H1 (cell line): ENCODE data around the gene SMLR1. TPM values are rescaled to one million over a fixed set of nuclear protein-coding genes. Genes with fewer than 3 reads are reported as not detected.
A peak's percentile ranks its signal among the peaks of the same experiment; 100 is the strongest.

ENCODE experiments used
- CTCF ChIA-PET: fragments of 300-600 bp; sonication (Branson Sonifier 250); formaldehyde crosslinking; loops from one replicate; lab custom pipeline; 2021; ENCODE audit not compliant: partially characterized antibody; lab: Charles Lee
- POLR2A ChIA-PET: fragments of 300-600 bp; sonication (Branson Sonifier 250); formaldehyde crosslinking; loops from one replicate; lab custom pipeline; 2021; ENCODE audit warnings: inconsistent platforms; ENCODE audit not compliant: partially characterized antibody; lab: Charles Lee
- DNase-seq, 2 experiments: peaks; one replicate each; pipeline versions ENCODE4 v3.0.0 to v3.0.0-alpha.2; 2010 to 2022; ENCODE audit warnings: low spot score in 2 of 2, low read depth in 1 of 2, mixed read lengths in 1 of 2
- FAIRE-seq: peaks from 2 replicates; lab custom pipeline; 2011; peaks lifted over from hg19 to GRCh38; lab: Jason Lieb, UNC
- H2AFZ ChIP-seq: 2 replicates; pipeline ENCODE4 v1.8.1; 2012; ENCODE audit warnings: low read length, inconsistent platforms
- H2AK5ac ChIP-seq: 2 replicates; pipeline ENCODE4 v1.6.1; 2013; ENCODE audit warnings: low read depth, low read length
- H2BK120ac ChIP-seq: replicated peaks from 2 replicates; pipeline ENCODE3; 2013; ENCODE audit warnings: low read depth, low read length, inconsistent platforms
- H2BK12ac ChIP-seq: 2 replicates; pipeline ENCODE4 v1.6.1; 2013; ENCODE audit warnings: low read depth, low read length
- H2BK15ac ChIP-seq: 2 replicates; pipeline ENCODE4 v1.6.1; 2013; ENCODE audit warnings: low read length
- H2BK20ac ChIP-seq: 2 replicates; pipeline ENCODE4 v1.6.1; 2013; ENCODE audit warnings: low read length
- H2BK5ac ChIP-seq: 2 replicates; pipeline ENCODE4 v1.6.1; 2013; ENCODE audit warnings: low read depth, low read length
- H3K14ac ChIP-seq: 2 replicates; pipeline ENCODE4 v1.6.1; 2013; ENCODE audit warnings: inconsistent platforms; ENCODE audit not compliant: insufficient read length
- H3K18ac ChIP-seq: 2 replicates; pipeline ENCODE4 v1.6.1; 2013; ENCODE audit warnings: low read length; ENCODE audit errors: extremely low read depth
- H3K23ac ChIP-seq: 2 replicates; pipeline ENCODE4 v1.6.1; 2013; ENCODE audit warnings: inconsistent platforms; ENCODE audit not compliant: insufficient read length
- H3K23me2 ChIP-seq: 2 replicates; pipeline ENCODE4 v1.6.1; 2013; ENCODE audit warnings: low read depth, low read length
- H3K27ac ChIP-seq: 2 replicates; pipeline ENCODE4 v1.6.1; 2011; ENCODE audit warnings: low read depth, low read length, inconsistent platforms
- H3K27me3 ChIP-seq, 4 experiments: replicated peaks in 1 of 4; 1 replicate in 1 of 4; 2 replicates in 3 of 4; pipeline versions ENCODE4 v1.6.1 to v1.8.1; 2011 to 2013; ENCODE audit warnings: low read length in 3 of 4, mild to moderate bottlenecking in 3 of 4, inconsistent platforms in 2 of 4, mixed read lengths in 2 of 4, moderate library complexity in 1 of 4; ENCODE audit not compliant: control insufficient read depth in 3 of 4, insufficient read depth in 3 of 4; ENCODE audit errors: extremely low read depth in 1 of 4
- H3K36me3 ChIP-seq, 4 experiments: 2 replicates each; pipeline versions ENCODE4 v1.6.1 to v1.8.1; 2011 to 2013; ENCODE audit warnings: mild to moderate bottlenecking in 4 of 4, low read length in 3 of 4, moderate library complexity in 2 of 4, control low read depth in 1 of 4, inconsistent platforms in 1 of 4; ENCODE audit not compliant: insufficient read depth in 4 of 4, control insufficient read depth in 2 of 4
- H3K4ac ChIP-seq: replicated peaks from 2 replicates; pipeline ENCODE3; 2013; ENCODE audit warnings: low read length, low read depth, mixed read lengths, inconsistent platforms; ENCODE audit not compliant: insufficient read length
- H3K4me1 ChIP-seq, 4 experiments: replicated peaks in 1 of 4; 1 replicate in 1 of 4; 2 replicates in 3 of 4; pipeline versions ENCODE4 v1.6.1 to v1.8.1; 2011 to 2013; ENCODE audit warnings: low read length in 3 of 4, inconsistent platforms in 2 of 4, mixed read lengths in 1 of 4; ENCODE audit not compliant: insufficient read depth in 4 of 4, control insufficient read depth in 3 of 4
- H3K4me2 ChIP-seq, 2 experiments: 2 replicates each; pipeline versions ENCODE4 v1.6.1 to v1.8.1; 2011 to 2013; ENCODE audit warnings: low read depth in 2 of 2, low read length in 2 of 2, control low read depth in 1 of 2, inconsistent platforms in 1 of 2, mild to moderate bottlenecking in 1 of 2; ENCODE audit not compliant: insufficient read depth in 1 of 2
- H3K4me3 ChIP-seq, 4 experiments: fragments of 200-600, 300-600 bp in 1 of 4; sonication (generic), shearing (Covaris generic), sonication (Bioruptor Twin) in 1 of 4; 2 replicates each; pipeline versions ENCODE4 v1.5.1 to v1.8.1; 2011 to 2016; ENCODE audit warnings: low read length in 4 of 4, low read depth in 3 of 4, control low read depth in 2 of 4, inconsistent platforms in 2 of 4, mild to moderate bottlenecking in 2 of 4, mixed read lengths in 1 of 4, moderate library complexity in 1 of 4; ENCODE audit not compliant: insufficient read depth in 2 of 4; ENCODE audit errors: extremely low read depth in 1 of 4
- H3K56ac ChIP-seq: replicated peaks from 2 replicates; pipeline ENCODE3; 2013; ENCODE audit warnings: low read depth, mild to moderate bottlenecking, mixed read lengths, low read length, inconsistent platforms; ENCODE audit not compliant: insufficient read length
- H3K79me1 ChIP-seq: 2 replicates; pipeline ENCODE4 v1.6.1; 2013; ENCODE audit warnings: low read depth, low read length, control low read depth
- H3K79me2 ChIP-seq, 2 experiments: 2 replicates each; pipeline versions ENCODE4 v1.6.1 to v1.8.1; 2012 to 2013; ENCODE audit warnings: low read length in 2 of 2, mild to moderate bottlenecking in 2 of 2, inconsistent platforms in 1 of 2; ENCODE audit not compliant: insufficient read depth in 2 of 2, control insufficient read depth in 1 of 2
- H3K9ac ChIP-seq, 4 experiments: replicated peaks in 1 of 4; 1 replicate in 1 of 4; 2 replicates in 3 of 4; pipeline versions ENCODE4 v1.6.1 to v1.8.1; 2011 to 2013; ENCODE audit warnings: low read depth in 3 of 4, low read length in 3 of 4, control low read depth in 2 of 4, mild to moderate bottlenecking in 2 of 4, moderate library complexity in 2 of 4, inconsistent platforms in 1 of 4; ENCODE audit errors: extremely low read depth in 1 of 4
- H3K9me3 ChIP-seq, 2 experiments: 2 replicates each; pipeline versions ENCODE4 v1.6.1 to v1.8.1; 2012 to 2013; ENCODE audit warnings: mild to moderate bottlenecking in 2 of 2, moderate library complexity in 2 of 2, control low read depth in 1 of 2, inconsistent platforms in 1 of 2, low read depth in 1 of 2, low read length in 1 of 2, mixed read lengths in 1 of 2; ENCODE audit not compliant: insufficient read depth in 2 of 2
- H4K20me1 ChIP-seq, 2 experiments: replicated peaks in 1 of 2; 2 replicates each; pipeline versions ENCODE3 to v1.8.1; 2011 to 2013; ENCODE audit warnings: inconsistent platforms in 2 of 2, low read length in 2 of 2, mild to moderate bottlenecking in 1 of 2; ENCODE audit not compliant: insufficient read depth in 2 of 2, control insufficient read depth in 1 of 2
- H4K5ac ChIP-seq: 2 replicates; pipeline ENCODE4 v1.6.1; 2013; ENCODE audit warnings: low read length, low read depth, mixed read lengths, inconsistent platforms; ENCODE audit not compliant: insufficient read length
- H4K8ac ChIP-seq: 2 replicates; pipeline ENCODE4 v1.8.0; 2013; ENCODE audit warnings: mild to moderate bottlenecking, moderate library complexity, low read length, inconsistent platforms; ENCODE audit not compliant: insufficient read depth; ENCODE audit errors: extremely low read depth
- H4K91ac ChIP-seq: replicated peaks from 2 replicates; pipeline ENCODE3; 2013; ENCODE audit warnings: low read length, mixed read lengths, inconsistent platforms; ENCODE audit not compliant: insufficient read length
- BACH1 ChIP-seq: IDR thresholded peaks from 2 replicates; pipeline ENCODE4 v1.6.1; 2012; ENCODE audit warnings: low read length, improper control_type of control experiment
- BCL11A ChIP-seq, 2 experiments: IDR thresholded peaks; one replicate each; pipeline ENCODE4 v1.6.1; 2011; ENCODE audit warnings: low read depth in 2 of 2, low read length in 2 of 2, mild to moderate bottlenecking in 2 of 2
- CEBPB ChIP-seq: IDR thresholded peaks from 2 replicates; pipeline ENCODE4 v1.6.1; 2012; ENCODE audit warnings: low read depth, low read length
- CHD2 ChIP-seq: IDR thresholded peaks from 2 replicates; pipeline ENCODE4 v1.6.1; 2012; ENCODE audit warnings: low read length, improper control_type of control experiment
- FOSL1 ChIP-seq: IDR thresholded peaks from 2 replicates; pipeline ENCODE4 v1.6.1; 2011; ENCODE audit warnings: mild to moderate bottlenecking, low read depth, low read length, moderate library complexity; ENCODE audit not compliant: insufficient read depth
- MAFK ChIP-seq: IDR thresholded peaks from 2 replicates; pipeline ENCODE4 v1.6.1; 2012; ENCODE audit warnings: low read depth, mild to moderate bottlenecking, improper control_type of control experiment, low read length
- NANOG ChIP-seq: IDR thresholded peaks from 2 replicates; pipeline ENCODE4 v1.6.1; 2011; ENCODE audit warnings: low read length, low read depth, mild to moderate bottlenecking, inconsistent platforms; ENCODE audit not compliant: insufficient read depth, poor library complexity, severe bottlenecking
- NRF1 ChIP-seq: IDR thresholded peaks from 2 replicates; pipeline ENCODE4 v1.6.1; 2011; ENCODE audit warnings: mild to moderate bottlenecking, low read depth, low read length, improper control_type of control experiment
- POLR2A ChIP-seq, 2 experiments: IDR thresholded peaks; 1 replicate in 1 of 2; 2 replicates in 1 of 2; pipeline ENCODE4 v1.6.1; 2011; ENCODE audit warnings: low read depth in 2 of 2, low read length in 2 of 2, mild to moderate bottlenecking in 2 of 2; ENCODE audit errors: control extremely low read depth in 1 of 2
- POLR2AphosphoS5 ChIP-seq: IDR thresholded peaks from 2 replicates; pipeline ENCODE4 v1.6.1; 2011; ENCODE audit warnings: low read depth, low read length
- SIRT6 ChIP-seq: IDR thresholded peaks from one replicate; pipeline ENCODE4 v1.7.1; 2012; ENCODE audit warnings: low read length, inconsistent platforms
- SP4 ChIP-seq: IDR thresholded peaks from 2 replicates; pipeline ENCODE4 v1.6.1; 2012; ENCODE audit warnings: low read length, inconsistent platforms
- USF2 ChIP-seq: IDR thresholded peaks from 2 replicates; pipeline ENCODE4 v1.6.1; 2011; ENCODE audit warnings: low read length, improper control_type of control experiment
- WGBS, 2 experiments: shearing (Covaris generic) in 1 of 2; methylation state at CpG; one replicate each; pipeline versions ENCODE4 v1.1.6 to v1.1.7; 2013 to 2015; ENCODE audit warnings: low lambda C conversion rate in 2 of 2, mixed read lengths in 2 of 2, inconsistent platforms in 1 of 2, low coverage in 1 of 2, missing lambda C conversion rate in 1 of 2; ENCODE audit not compliant: insufficient replicate concordance in 2 of 2, insufficient coverage in 1 of 2, insufficient read length in 1 of 2; ENCODE audit errors: extremely low coverage in 1 of 2, missing lambda C conversion rate in 1 of 2; 5-methylcytosine and 5-hydroxymethylcytosine counted together
- polyA plus RNA-seq, 7 experiments: library from polyadenylated mRNA; depleted of rRNA in 3 of 7; stranded (reverse) in 5 of 7; unstranded in 2 of 7; fragments of >200 nt in 5 of 7; fragments of 200-250 nt in 2 of 7; gene quantifications; 1 replicate in 5 of 7; 2 replicates in 1 of 7; 4 replicates in 1 of 7; pipeline versions ENCODE4 v1.2.1 to v1.2.3, GENCODE V29; 2011 to 2013; ENCODE audit warnings: missing spikeins in 2 of 7, mixed read lengths in 2 of 7
- total RNA-seq: library from RNA; stranded (reverse); fragmentation: NEBNext Ultra II Directional; extraction: Animal tissue kit (Norgen Biotek cat#: 25700); gene quantifications from 2 replicates; pipeline ENCODE4 v1.2.1, GENCODE V29; 2021

The SMLR1 gene
- total and polyA plus RNA-seq, 2 of the 8 experiments (the other 6 are each of a cell fraction or from before 2014, with no cell fraction given), result not detected

DNA sequence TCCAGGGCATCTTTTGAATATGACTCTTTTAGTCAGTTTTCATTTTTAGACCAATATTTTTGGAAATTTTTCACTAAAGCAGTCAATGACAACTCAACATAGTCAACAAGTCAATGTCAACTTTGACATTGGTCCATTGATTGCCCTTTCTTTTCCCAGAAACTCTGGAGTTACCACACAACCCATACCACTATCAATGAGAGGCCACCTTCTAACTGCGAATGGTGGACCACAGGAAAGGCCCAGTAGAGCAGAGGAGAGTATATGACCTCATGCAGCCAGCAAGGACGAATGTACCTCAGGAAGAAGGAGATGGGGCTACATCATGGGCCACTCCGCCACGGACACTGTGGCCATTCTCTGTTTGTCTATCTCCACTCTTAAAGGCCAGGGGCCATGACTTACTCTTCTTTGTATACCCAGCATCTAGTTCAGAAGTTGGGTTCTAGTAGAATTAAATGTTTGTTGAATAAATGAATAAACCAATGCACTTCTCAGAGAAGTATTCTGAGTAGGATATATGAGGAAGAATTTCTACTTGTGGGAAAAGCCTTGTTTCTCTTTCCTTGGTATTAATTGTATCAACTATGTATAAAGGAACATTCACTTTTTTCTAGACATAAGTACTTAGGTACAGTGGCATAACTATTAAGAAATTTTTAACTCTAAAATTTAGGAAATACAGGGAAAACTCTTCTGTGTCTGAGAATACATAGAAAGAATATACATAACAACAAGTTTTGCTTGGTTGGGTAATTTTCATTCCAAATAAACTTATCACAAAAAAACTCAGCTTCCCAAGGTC lies 562 bp upstream of the SMLR1 start:
- Histone ChIP-seq H3K4ac (no peak overlapping the region), H2AK5ac (peak overlapping the region; percentile 33; the same call in 1 of the 2 replicates), H2BK15ac (no peak overlapping the region), H3K9me3 (no peaks in the 10 kb centered on the region), H3K4me1 (peaks cover 0 to 8% (median 3%) of the 10 kb centered on the region in 4 experiments; a peak in 4 of 7 replicates), H3K14ac (no peak overlapping the region), H4K5ac (no peak overlapping the region), H3K23me2 (no peaks in the 10 kb centered on the region), H2BK5ac (no peak overlapping the region), H3K79me2 (no peaks in the 10 kb centered on the region), H3K79me1 (no peaks in the 10 kb centered on the region), H3K18ac (no peak overlapping the region), H3K4me3 (no peak overlapping the region), H3K23ac (no peak overlapping the region), H4K8ac (no peak overlapping the region), H4K20me1 (no peaks in the 10 kb centered on the region), H3K27ac (no peak overlapping the region), H3K36me3 (no peaks in the 10 kb centered on the region), H2BK120ac (no peak overlapping the region), H2BK12ac (peak overlapping the region; percentile 72; the same call in 1 of the 2 replicates), H2AFZ (no peak overlapping the region), H3K4me2 (no peak overlapping the region), H2BK20ac (peak overlapping the region; percentile 15; the same call in 1 of the 2 replicates), H3K27me3 (no peaks in the 10 kb centered on the region), H3K56ac (no peak overlapping the region), H3K9ac (no peak overlapping the region), H4K91ac (no peak overlapping the region)
- DNase-seq (no peak), FAIRE-seq (no peak)
- 94% methylated on average over 4 of the region's 4 CpGs; no CpG with 5 or more reads in 1 of the 2 experiments for WGBS, 2 experiments
- ChIA-PET CTCF (interaction anchor here (0.9 to 2.1 kb wide), 3 partner anchors 12 to 811 kb away, joined by 3 to 5 read pairs (median 4); partner anchors contain the start of gene ENPP3), POLR2A (no interaction called here)
- TF ChIP-seq USF2, result no peak
- no peak for TF ChIP-seq BACH1
- TF ChIP-seq SIRT6, result no peak
- no peak for TF ChIP-seq FOSL1
- TF ChIP-seq CEBPB, result no peak
- no peak for TF ChIP-seq POLR2AphosphoS5
- TF ChIP-seq MAFK, result no peak
- TF ChIP-seq BCL11A (IDR thresholded peaks at IDR 0.05; ENCODE audit: low read depth in 2 of 2, low read length in 2 of 2), result no peak
- TF ChIP-seq NRF1, result no peak
- TF ChIP-seq POLR2A (IDR thresholded peaks at IDR 0.05; ENCODE audit: control extremely low read depth in 1 of 2, low read depth in 2 of 2, low read length in 2 of 2), result no peak
- no peak for TF ChIP-seq SP4
- no peak for TF ChIP-seq NANOG
- no peak for TF ChIP-seq CHD2
